ENCODE measurements around the gene PRC1.

The PRC1 gene

GRCh38 chr15:90989040-90989768 lies 5.1 kb downstream of the PRC1 start:
- no peak for DNase-seq (ENCODE audit: low spot score)

GRCh38 chr15:90988296-90988695 lies 6.0 kb downstream of the PRC1 start:
- no peak for DNase-seq (ENCODE audit: low spot score)

- no peak for DNase-seq (ENCODE audit: low spot score)
Measured at GRCh38 chr15:90987561-90988141, 6.7 kb downstream of the PRC1 start.

GRCh38 chr15:90986790-90987507 lies 7.4 kb downstream of the PRC1 start:
- no peak for DNase-seq (ENCODE audit: low spot score)

GRCh38 chr15:90982135-90982534 lies 12.2 kb downstream of the PRC1 start:
- no peak for DNase-seq (ENCODE audit: low spot score)

- DNase-seq (ENCODE audit: low spot score), result no peak
Measured at GRCh38 chr15:90981681-90982080, 12.7 kb downstream of the PRC1 start.

- no peak for DNase-seq (ENCODE audit: low spot score)
Measured at GRCh38 chr15:90979582-90979981, 14.8 kb downstream of the PRC1 start.

- DNase-seq (ENCODE audit: low spot score), result no peak
Measured at GRCh38 chr15:90974216-90974615, 20.1 kb downstream of the PRC1 start.

- DNase-seq (ENCODE audit: low spot score), result no peak
Measured at GRCh38 chr15:90972133-90972532, 22.2 kb downstream of the PRC1 start.

GRCh38 chr15:90970274-90970673 lies 24.1 kb downstream of the PRC1 start:
- no peak for DNase-seq (ENCODE audit: low spot score)

- DNase-seq (ENCODE audit: low spot score), result no peak
Measured at GRCh38 chr15:90968434-90968833, 25.9 kb downstream of the PRC1 start.

- no peak for DNase-seq (ENCODE audit: low spot score)
Measured at GRCh38 chr15:90967206-90967605, 27.1 kb downstream of the PRC1 start.

GRCh38 chr15:90966262-90966661 lies 28.1 kb downstream of the PRC1 start:
- no peak for DNase-seq (ENCODE audit: low spot score)

GRCh38 chr15:90962021-90962420 lies 32.3 kb downstream of the PRC1 start:
- no peak for DNase-seq (ENCODE audit: low spot score)

GRCh38 chr15:90960298-90961091 lies 33.8 kb downstream of the PRC1 start:
- no peak for DNase-seq (ENCODE audit: low spot score)

GRCh38 chr15:90959894-90960293 lies 34.4 kb downstream of the PRC1 start:
- DNase-seq (ENCODE audit: low spot score), result no peak

GRCh38 chr15:90959028-90959595 lies 35.2 kb downstream of the PRC1 start:
- no peak for DNase-seq (ENCODE audit: low spot score)

GRCh38 chr15:90957791-90958190 lies 36.5 kb downstream of the PRC1 start:
- no peak for DNase-seq (ENCODE audit: low spot score)

- no peak for DNase-seq (ENCODE audit: low spot score)
Measured at GRCh38 chr15:90957031-90957790, 37.1 kb downstream of the PRC1 start.

GRCh38 chr15:90956274-90957030 lies 37.9 kb downstream of the PRC1 start:
- DNase-seq (ENCODE audit: low spot score), result peak; percentile 76
